ENCODE measurements around the gene MOGAT3.

Gene MOGAT3

DNA sequence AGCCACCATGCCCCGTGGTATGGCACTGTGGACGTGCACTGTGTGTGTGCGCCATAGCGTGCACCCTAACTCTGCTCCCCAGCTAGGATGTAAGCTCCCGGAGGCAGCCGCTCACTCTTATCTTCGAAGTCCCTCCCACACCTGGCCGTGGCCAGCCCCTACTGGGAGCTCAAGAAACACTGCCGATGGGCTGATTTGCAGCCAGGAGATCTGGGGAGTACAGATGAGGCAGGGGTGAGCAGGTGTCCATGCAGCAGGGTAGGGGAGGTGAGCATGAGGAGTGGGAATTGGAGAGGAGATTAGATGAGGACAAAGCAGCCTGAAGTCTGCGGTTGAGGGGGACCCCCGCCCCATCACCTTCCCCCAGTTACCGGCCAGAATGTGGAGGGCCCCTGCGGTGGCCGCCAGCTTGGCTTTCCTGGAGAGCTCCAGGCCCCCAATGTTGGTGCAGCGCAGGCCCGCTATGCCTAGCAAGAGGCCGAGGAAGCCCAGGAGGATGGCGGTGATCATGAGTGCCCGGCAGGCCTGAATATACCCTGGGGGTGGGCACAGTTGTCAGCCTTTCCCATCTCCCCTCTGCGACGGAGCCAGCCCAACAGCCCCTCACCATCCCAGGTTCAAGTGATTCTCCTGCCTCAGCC is 33.2 kb upstream of the MOGAT3 start:
- DNase-seq = no peak

DNA sequence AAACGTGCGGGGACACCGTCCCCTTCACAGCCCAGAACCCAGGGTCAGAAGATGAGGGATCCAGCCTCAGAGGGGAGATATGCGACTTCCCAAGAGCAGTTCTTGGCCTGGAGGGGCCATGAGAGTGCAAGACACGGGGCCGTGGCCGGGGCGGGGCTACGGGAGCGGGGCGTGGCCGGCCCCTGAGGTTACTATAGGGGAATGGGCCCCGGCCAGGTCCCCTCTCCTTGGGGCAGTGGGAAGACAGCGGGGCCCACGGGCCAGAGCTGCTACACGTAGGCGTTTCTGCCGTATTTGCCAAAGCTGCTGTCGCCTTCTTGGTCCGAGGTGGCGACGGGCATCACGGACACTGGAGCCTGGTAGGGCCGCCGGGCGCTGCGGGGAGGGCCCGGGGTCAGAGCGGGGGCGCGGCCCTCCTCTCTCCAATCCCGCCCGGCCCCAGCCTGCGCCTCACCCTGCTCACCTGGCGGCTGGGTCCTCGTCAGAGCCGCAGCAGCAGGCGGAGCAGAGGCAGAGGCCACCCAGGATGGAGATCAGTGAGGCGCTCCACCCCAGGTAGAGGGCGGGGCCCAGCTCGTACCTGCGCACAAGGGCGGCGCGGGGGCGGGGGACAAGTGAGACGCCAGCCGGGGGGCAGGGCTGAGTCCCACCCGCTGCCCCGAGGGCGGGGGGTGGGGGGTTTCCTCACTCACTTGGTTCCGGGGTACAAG is 31.5 kb upstream of the MOGAT3 start:
- no peak for DNase-seq

DNA sequence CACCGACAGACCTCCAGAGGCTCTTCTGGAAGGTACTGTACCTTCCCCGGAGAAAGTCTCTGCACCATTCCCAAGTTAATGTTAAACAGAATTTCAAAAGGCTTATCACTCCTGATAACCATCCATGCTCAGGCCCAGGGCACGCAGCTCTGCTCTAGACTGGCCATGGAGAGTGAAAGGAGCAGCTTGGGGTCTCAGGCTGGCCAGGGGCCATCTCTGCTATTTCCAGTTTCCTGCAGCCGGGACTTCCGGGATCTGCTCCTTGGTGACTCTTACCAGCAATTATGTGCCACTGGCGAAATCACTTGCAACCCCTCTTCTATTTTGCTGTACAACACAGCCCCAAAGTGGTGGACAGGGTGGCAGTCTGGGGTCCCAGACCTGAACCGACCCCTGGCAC is 30.8 kb upstream of the MOGAT3 start:
- DNase-seq = no peak

DNA sequence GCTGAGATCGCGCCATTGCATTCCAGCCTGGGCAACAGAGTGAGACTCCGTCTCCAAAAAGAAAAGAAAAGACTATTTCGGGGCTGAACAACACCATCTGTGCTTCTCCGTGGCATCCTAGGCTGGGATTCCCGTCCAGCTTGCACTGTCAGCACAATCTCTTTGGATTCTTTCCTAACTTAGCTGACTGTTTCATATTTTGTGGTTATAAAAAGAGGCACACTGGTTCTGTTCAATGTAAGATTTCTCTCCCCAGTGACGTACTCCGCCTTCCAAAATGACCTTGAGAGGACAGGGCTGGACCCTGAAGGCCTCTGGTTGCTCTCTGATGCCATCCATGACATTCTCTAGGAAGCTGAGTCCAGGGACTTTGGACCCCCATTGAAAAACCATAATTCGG is 25.9 kb upstream of the MOGAT3 start:
- no peak for DNase-seq

GRCh38 chr7:101225650-101226049 is 24.8 kb upstream of the MOGAT3 start:
- DNase-seq = no peak

- no peak for DNase-seq
Measured at GRCh38 chr7:101223528-101223927, 22.7 kb upstream of the MOGAT3 start.

- no peak for DNase-seq
Measured at GRCh38 chr7:101222275-101222830, 21.5 kb upstream of the MOGAT3 start.

- no peak for DNase-seq
Measured at GRCh38 chr7:101220295-101220694, 19.5 kb upstream of the MOGAT3 start.

- DNase-seq = no peak
Measured at GRCh38 chr7:101218236-101219125, 17.6 kb upstream of the MOGAT3 start.

DNA sequence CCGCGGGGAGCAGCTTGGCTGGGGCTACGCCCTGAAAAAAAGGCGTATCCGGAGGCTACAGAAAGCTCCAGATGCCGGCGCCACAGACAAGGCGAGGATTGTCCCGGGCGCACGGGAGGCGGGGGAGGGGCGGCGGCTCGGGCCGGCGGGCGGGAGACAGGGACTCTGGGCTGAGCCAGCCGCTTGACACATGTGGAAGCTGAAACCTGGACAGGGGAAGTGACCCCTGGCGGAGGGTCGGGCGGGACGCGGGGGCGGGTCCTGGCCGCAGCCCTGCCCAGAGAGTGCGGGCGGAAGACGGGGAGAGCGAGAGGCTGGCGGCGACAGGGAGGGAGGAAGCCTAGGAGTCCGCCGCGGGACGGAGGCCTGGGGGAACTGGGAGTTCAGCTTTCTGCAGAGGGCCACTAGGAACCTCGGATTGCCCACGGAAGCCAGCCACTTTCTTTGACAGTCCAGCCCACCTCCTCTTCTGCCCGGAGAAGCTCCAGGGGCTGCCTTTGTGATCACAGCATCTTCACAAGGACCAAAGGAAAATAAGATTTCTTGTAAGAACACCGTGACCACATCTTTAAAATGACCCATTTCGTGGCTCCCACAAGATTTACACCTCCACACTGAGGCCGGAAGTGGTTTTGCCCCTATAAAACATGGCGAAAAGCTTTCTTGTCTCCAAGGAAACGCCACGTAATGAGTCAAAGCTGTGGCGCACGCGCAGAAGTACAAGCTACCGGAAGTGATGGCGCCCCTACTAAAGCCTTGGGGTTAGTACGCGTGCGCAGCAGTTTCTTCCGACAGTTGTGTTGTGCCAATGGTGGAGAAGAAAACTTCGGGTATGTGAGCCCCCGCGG is 16.8 kb upstream of the MOGAT3 start, which contains the start of the genes PLOD3 and ZNHIT1:
TSS of gene PLOD3 (minus strand) at position 194 of the 848 bp plus-strand sequence. CDS start 307 bp downstream, outside the sequence.
TSS of gene ZNHIT1 (plus strand) at position 778 of the 848 bp plus-strand sequence. CDS start at position 809, 31 bp downstream.
- peak; percentile 91 for DNase-seq

DNA sequence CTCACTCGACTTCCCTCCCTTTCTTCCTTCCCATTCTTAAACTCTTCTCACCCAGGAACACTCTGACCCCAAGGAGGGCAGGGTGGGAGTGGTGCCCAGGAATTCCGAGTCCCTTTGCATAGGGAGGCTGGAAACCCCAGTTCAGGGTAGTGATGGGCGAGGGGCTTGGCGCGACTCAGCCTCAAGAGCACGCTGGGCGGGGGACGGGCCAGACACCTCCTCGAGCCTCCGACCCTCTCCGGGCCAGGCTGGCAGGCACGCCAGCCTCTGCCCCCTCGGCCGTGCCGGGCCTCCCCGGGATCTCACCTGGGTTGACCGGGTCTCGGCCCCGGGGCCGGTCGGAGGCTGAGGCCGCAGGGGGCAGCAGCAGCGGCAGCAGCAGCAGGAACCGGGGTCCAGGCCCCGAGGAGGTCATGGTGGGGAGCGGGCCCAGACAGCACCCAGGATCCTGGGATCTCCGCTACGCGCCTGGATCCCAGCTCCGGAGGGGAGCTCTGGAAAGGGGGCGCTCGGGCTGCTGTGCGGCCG is 16.1 kb upstream of the MOGAT3 start:
- no peak for DNase-seq

DNA sequence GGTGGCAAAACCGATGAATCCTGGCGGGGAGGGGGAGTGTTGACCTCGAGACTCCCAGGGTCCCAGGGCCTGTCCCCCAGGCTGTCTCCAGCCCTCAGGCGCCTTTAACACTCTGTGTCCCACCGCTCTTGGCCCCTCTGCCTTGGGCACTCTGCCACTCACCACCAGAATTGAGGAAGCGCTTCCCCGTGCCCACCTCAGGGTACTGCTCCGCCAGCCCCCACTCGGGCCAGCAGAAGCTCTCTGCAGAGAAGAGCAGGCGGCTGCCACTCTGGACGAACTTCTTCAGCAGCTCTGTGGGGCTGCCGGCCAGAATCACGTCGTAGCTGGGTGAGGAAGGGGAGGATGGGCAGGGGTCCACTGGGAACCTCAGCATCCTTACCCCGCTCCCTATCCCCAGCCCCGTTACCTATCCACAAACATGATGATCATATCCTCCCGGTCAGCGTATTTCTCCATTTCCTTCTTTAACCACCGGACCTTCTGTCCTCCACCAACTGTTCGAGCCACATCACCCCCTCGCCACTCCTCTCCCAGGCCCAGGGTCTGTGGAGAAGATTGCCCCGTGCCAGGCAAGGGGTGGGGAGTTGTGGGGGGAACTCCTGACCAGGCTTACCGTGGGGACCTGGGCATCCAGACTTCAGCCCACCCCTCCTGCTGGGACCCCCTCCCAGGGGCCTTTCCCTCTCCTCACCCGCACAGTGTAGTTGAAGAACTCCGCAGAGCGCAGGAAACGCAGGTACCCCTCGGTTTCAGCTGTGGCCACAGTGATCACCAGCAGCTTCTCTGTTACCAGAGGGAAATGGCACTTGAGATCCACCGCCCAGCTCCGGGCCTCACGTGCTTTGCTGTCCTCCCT is 15.4 kb upstream of the MOGAT3 start:
- peak; percentile 25 for DNase-seq

DNA sequence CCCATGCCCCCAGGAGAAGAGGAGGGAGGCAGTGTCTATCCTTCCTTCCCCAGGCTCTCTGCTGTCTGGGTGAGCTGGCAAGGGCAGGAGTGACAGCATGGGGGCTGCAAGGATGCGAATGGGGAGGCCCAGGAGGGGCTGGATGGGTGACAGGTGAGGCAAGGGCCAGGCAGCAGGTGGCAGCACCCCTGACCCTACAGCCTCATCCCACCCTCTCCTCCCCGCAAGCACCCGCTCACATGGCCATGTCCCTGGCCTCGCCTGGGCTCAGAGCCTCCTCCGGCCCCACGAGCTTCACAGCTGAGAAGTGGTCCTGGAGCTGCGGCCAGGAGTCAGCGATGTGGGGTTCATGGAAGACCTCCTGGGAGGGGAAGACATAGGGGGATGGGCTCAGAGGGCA is 11.2 kb upstream of the MOGAT3 start:
- DNase-seq = no peak

DNA sequence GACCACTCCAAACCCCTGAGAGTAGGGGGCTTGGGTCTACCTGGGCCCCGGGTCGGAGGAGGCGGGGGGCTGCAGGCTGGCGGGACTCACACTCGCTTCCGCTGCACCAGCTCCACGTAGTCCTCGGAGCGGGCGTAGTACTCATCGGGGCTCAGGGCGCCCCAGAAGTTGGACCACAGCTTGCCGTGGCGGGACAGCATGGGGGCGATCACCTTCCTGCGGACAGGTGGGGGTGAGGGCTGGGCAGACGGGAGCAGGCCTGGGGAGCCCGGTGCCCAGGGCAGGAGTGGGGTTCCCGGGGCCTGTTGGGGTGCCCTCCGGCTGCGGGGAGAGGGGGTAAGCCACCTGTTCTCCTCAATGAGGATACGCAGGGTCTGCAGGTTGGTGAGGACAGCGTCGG is 10.7 kb upstream of the MOGAT3 start:
- DNase-seq = no peak

DNA sequence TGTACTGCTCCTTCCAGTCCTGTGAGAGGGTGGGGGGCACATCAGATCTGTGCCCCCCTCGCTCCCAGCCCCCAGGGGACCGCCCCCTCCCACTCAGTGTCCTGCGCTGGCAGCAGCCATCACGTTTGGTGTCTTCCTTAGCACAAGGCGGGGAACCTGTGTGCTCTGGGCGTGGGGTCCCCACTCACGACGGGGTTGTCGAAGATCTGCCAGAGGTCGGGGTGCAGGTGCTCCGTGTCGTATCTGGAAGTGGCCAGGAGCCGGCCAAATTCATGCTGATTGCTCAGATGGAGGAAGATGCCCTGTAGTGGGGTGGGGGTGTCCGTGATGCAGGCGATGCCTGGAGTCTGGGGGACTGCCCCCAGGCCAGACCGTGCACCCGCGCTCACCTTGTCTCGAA is 9.3 kb upstream of the MOGAT3 start:
- no peak for DNase-seq

GRCh38 chr7:101208794-101209193 is 8.0 kb upstream of the MOGAT3 start:
- no peak for DNase-seq

DNA sequence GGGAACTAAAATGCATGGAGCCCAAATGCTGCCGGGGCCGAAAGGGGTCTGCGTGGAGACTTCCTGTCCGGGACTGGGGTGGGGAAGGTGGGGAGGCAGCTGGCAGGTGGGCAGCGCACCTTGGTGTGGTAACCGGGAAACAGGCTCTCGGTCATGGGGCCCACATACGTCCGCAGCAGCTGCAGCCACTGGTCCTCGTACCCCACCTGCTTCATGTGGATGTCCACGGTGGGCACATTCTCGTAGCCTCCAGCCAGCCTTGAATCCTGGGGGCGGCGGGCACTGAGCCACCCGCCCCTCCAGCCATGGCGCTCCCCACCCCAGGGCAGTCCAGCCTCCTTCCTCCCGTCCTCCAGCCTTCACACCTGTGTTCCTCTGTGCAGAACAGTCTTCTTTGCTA is 6.6 kb upstream of the MOGAT3 start:
- DNase-seq = no peak

DNA sequence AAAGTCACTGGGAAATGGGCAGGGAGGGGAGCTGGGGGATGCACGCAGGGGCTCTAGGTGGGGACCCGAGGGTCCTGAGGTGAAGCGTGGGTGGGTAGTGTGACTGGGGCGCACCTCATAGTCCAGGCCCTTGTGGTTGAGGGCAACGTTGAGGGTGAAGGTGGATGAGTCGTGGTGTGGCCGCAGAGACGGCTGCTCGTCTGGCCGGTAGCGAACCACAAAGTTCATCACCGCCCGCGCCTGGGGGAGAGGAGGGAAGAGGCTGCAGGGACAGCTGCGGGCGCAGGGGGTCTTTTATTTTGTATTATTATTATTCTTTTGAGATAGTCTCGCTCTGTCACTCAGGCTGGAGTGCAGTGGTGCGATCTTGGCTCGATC is 5.8 kb upstream of the MOGAT3 start:
- DNase-seq = no peak

DNA sequence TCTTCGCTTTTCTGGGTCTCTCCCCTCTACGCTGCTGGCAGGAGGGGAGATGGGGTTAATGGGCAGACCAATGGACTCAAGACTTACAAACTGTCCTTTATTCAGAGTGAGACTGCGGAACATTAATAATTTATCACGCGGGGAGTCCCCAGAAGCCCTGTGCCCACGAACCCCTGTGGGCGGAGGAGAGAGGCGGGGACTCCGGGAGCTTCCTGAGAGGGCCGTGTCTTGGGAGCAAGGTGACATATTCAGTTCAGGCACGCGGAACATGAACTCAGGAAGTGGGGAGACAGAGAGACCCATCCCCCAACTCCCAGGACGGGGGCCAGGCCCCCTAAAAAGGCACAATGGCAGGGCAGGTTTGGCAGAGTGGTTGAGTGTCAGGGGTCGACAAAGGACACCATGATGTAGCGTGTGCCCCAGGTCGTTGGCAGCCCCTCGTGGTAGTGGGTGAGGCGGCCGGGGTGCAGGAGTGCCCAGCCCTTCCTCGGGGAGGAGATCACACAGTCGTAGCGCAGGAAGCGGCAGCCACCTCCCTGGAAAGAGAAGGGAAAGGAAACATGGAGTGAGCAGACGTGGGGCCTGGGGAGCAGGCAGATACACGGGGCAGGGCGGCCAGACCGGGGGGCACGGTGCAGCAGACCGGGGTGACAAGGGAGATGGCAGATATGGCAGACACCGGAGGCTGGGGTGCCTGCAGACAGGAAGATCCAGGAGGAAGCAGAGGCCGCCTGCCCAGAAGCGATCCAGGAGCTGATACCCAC is 5.2 kb upstream of the MOGAT3 start:
- DNase-seq = no peak
